Liver (tissue), 9 donors: Measurements from ENCODE around the gene PTPN14. TPM values are rescaled to one million over a fixed set of nuclear protein-coding genes. Genes with fewer than 3 reads are reported as not detected.

ENCODE experiments used
- DNase-seq: peaks from one replicate; pipeline ENCODE4 v3.0.0-alpha.2; 2017; ENCODE audit warnings: low spot score
- H3K27ac ChIP-seq, 2 donors: one replicate each; pipeline ENCODE4 v1.7.0; 2013; ENCODE audit warnings: inconsistent platforms in 2 of 2, low read length in 2 of 2, control low read depth in 1 of 2, low read depth in 1 of 2, mild to moderate bottlenecking in 1 of 2
- H3K27me3 ChIP-seq, 4 donors: one replicate each; pipeline versions ENCODE4 v1.6.1 to v1.7.0; 2013; ENCODE audit warnings: low read length in 3 of 4, inconsistent platforms in 1 of 4, mild to moderate bottlenecking in 1 of 4, moderate library complexity in 1 of 4; ENCODE audit not compliant: control insufficient read depth in 4 of 4, insufficient read depth in 4 of 4
- H3K36me3 ChIP-seq, 4 donors: one replicate each; pipeline versions ENCODE4 v1.6.1 to v1.7.0; 2013; ENCODE audit warnings: low read length in 3 of 4, mild to moderate bottlenecking in 3 of 4, low read depth in 1 of 4, moderate library complexity in 1 of 4; ENCODE audit not compliant: control insufficient read depth in 4 of 4, insufficient read depth in 3 of 4
- H3K4me1 ChIP-seq, 4 donors: one replicate each; pipeline versions ENCODE4 v1.6.1 to v1.7.0; 2013; ENCODE audit warnings: low read length in 3 of 4, mild to moderate bottlenecking in 3 of 4, moderate library complexity in 1 of 4; ENCODE audit not compliant: control insufficient read depth in 4 of 4, insufficient read depth in 4 of 4
- H3K4me3 ChIP-seq, 3 donors: one replicate each; pipeline versions ENCODE4 v1.6.1 to v1.7.0; 2013; ENCODE audit warnings: low read length in 3 of 3, control low read depth in 1 of 3, low read depth in 1 of 3, mild to moderate bottlenecking in 1 of 3
- H3K9ac ChIP-seq, 2 donors: one replicate each; pipeline ENCODE4 v1.7.0; 2013; ENCODE audit warnings: low read length in 2 of 2, mild to moderate bottlenecking in 2 of 2, moderate library complexity in 2 of 2, control low read depth in 1 of 2, low read depth in 1 of 2
- H3K9me3 ChIP-seq, 4 donors: one replicate each; pipeline versions ENCODE4 v1.6.1 to v1.7.0; 2013; ENCODE audit warnings: low read length in 3 of 4; ENCODE audit not compliant: control insufficient read depth in 4 of 4
- CTCF ChIP-seq: fragments of 150-350 bp; IDR thresholded peaks from 2 replicates; pipeline ENCODE4 v1.5.1; 2017; ENCODE audit warnings: improper control_type of control experiment, low read depth, low read length; ENCODE audit not compliant: missing input control
- EGR1 ChIP-seq, 2 donors: IDR thresholded peaks; 2 replicates each; pipeline ENCODE4 v1.6.1; 2016 to 2018; ENCODE audit warnings: antibody characterized with exemption in 2 of 2, low read depth in 2 of 2
- FOXA1 ChIP-seq: IDR thresholded peaks from 2 replicates; pipeline ENCODE4 v1.6.1; 2016; ENCODE audit warnings: antibody characterized with exemption
- FOXA2 ChIP-seq: IDR thresholded peaks from 2 replicates; pipeline ENCODE4 v1.6.1; 2016; ENCODE audit warnings: antibody characterized with exemption
- GABPA ChIP-seq, 2 donors: IDR thresholded peaks in 1 of 2; conservative IDR thresholded peaks in 1 of 2; 2 replicates each; pipeline ENCODE4 v1.6.1; 2016; ENCODE audit warnings: antibody characterized with exemption in 2 of 2, mild to moderate bottlenecking in 1 of 2, moderate library complexity in 1 of 2
- HNF4G ChIP-seq: IDR thresholded peaks from 2 replicates; pipeline ENCODE4 v1.6.1; 2016; ENCODE audit warnings: antibody characterized with exemption
- JUND ChIP-seq, 2 donors: IDR thresholded peaks; 2 replicates each; pipeline ENCODE4 v1.6.1; 2016; ENCODE audit warnings: antibody characterized with exemption in 2 of 2
- MAX ChIP-seq: IDR thresholded peaks from 2 replicates; pipeline ENCODE4 v1.6.1; 2016; ENCODE audit warnings: antibody characterized with exemption
- NR2F2 ChIP-seq: IDR thresholded peaks from 2 replicates; pipeline ENCODE4 v1.6.1; 2016; ENCODE audit warnings: antibody characterized with exemption
- RAD21 ChIP-seq, 2 donors: IDR thresholded peaks; 2 replicates each; pipeline ENCODE4 v1.6.1; 2016; ENCODE audit warnings: antibody characterized with exemption in 2 of 2, mild to moderate bottlenecking in 2 of 2
- REST ChIP-seq: IDR thresholded peaks from 2 replicates; pipeline ENCODE4 v1.6.1; 2016; ENCODE audit warnings: antibody characterized with exemption, mild to moderate bottlenecking
- RXRA ChIP-seq, 2 donors: IDR thresholded peaks; 2 replicates each; pipeline ENCODE4 v1.6.1; 2017 to 2018; ENCODE audit warnings: antibody characterized with exemption in 2 of 2, mild to moderate bottlenecking in 1 of 2
- SP1 ChIP-seq: IDR thresholded peaks from 2 replicates; pipeline ENCODE4 v1.6.1; 2018; ENCODE audit warnings: antibody characterized with exemption, mild to moderate bottlenecking
- TAF1 ChIP-seq: conservative IDR thresholded peaks from 2 replicates; pipeline ENCODE4 v1.6.1; 2016; ENCODE audit warnings: antibody characterized with exemption, mild to moderate bottlenecking
- YY1 ChIP-seq: IDR thresholded peaks from 2 replicates; pipeline ENCODE4 v1.6.1; 2016; ENCODE audit warnings: antibody characterized with exemption, mild to moderate bottlenecking
- ZBTB33 ChIP-seq: IDR thresholded peaks from 2 replicates; pipeline ENCODE4 v1.6.1; 2016; ENCODE audit warnings: antibody characterized with exemption
- WGBS: extraction: QIAGEN DNeasy Blood & Tissue Kit; methylation state at CpG from one replicate; pipeline ENCODE4 v1.1.7; 2013; 5-methylcytosine and 5-hydroxymethylcytosine counted together
- polyA plus RNA-seq, 2 donors: library from polyadenylated mRNA; stranded (reverse) in 1 of 2; unstranded in 1 of 2; fragments of 200-250 nt in 1 of 2; fragments of >200 nt in 1 of 2; fragmentation: Nextera tagmentation in 1 of 2; extraction: Ambion mirVana in 1 of 2; gene quantifications; one replicate each; pipeline versions ENCODE4 v1.2.1 to v1.2.3, GENCODE V29; 2013 to 2015
- total RNA-seq, 2 donors: library from RNA; depleted of rRNA; stranded (reverse); fragments of >200 nt; gene quantifications; one replicate each; pipeline ENCODE4 v1.2.3, GENCODE V29; 2014
- TF ChIP-seq, protein P1 (sequence below): IDR thresholded peaks from 2 replicates; pipeline ENCODE4 v1.6.1; 2016; ENCODE audit warnings: antibody characterized with exemption
- donor health status: healthy.
- donor health status: healthy.
- donor health status: healthy.
- donor health status: healthy.
- donor health status: healthy.

PTPN14 gene
- total and polyA plus RNA-seq, 4 donors, result 0.54 to 3.2 (median 1.5) TPM

GRCh38 chr1:214316593-214316992 is 234.8 kb downstream of the PTPN14 start (continued):
- TF ChIP-seq REST (peak; percentile 49), YY1 (peak; percentile 64), RAD21 (IDR thresholded peaks at IDR 0.05) (peak in 1 of 2 donors; percentile 24), MAX (peak; percentile 18), SP1 (peak; percentile 75), FOXA1 (peak; percentile 83)

DNA sequence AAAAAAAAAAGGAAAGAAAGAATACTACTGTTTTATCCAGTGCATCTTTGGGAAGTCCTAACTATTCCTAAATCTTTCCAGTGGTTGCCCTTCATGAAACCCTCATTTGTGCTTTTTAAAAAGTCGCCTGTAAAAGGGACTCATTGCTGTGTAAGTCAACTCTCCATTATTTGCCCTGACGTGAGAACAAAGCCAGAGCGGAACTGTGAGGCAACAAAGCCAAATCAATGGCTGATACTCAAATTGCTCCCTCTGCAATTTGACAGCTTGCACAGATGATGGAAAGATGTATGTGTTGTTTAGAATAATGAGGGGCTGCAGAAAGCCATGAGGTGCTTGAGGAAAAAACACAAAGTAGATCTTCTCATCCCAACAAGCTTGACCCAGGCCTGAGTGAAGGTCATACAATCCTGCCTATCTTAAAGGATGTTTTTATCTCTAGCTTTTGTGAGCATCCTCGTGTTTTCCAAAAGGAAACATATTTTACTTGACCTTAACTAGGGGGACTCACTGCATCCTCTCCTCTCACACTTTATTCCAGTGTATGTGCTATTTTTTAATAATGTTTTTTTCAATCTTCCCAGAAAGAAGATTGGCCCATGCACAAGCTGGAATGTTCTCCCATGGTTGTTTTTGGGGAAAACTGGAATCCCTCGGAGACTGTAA is 237.1 kb downstream of the PTPN14 start:
- TF ChIP-seq NR2F2 (peak; percentile 75), FOXA1 (no peak)
- Histone ChIP-seq H3K36me3 (peaks cover 0 to 3% (median 0%) of the 10 kb centered on the region in 4 donors), H3K27ac (no peak overlapping the region), H3K9me3 (no peaks in the 10 kb centered on the region), H3K9ac (no peak overlapping the region), H3K4me1 (peaks cover 0 to 46% (median 13%) of the 10 kb centered on the region in 4 donors), H3K4me3 (no peak overlapping the region), H3K27me3 (no peaks in the 10 kb centered on the region)
- no peak for DNase-seq
- WGBS, result 65% methylated on average over 5 of the region's 5 CpGs

- WGBS, result 50% methylated on average over 10 of the region's 10 CpGs
- Histone ChIP-seq H3K27me3 (no peaks in the 10 kb centered on the region), H3K9me3 (no peaks in the 10 kb centered on the region), H3K27ac (peak overlapping the region; percentile 71 to 76), H3K4me3 (no peak overlapping the region), H3K36me3 (no peaks in the 10 kb centered on the region), H3K4me1 (peaks cover 0 to 46% (median 13%) of the 10 kb centered on the region in 4 donors), H3K9ac (peak overlapping the region in 1 of 2 donors; percentile 30)
- peak; percentile 37 for DNase-seq
- TF ChIP-seq FOXA2 (peak; percentile 71), HNF4G (peak; percentile 75), RAD21 (IDR thresholded peaks at IDR 0.05) (peak; percentile 19 to 27), YY1 (peak; percentile 72), NR2F2 (no peak), JUND (IDR thresholded peaks at IDR 0.05) (peak; percentile 71 to 93), EGR1 (IDR thresholded peaks at IDR 0.05; ENCODE audit: low read depth in 2 of 2) (peak in 1 of 2 donors; percentile 24), MAX (peak; percentile 74), GABPA (IDR thresholded peaks at IDR 0.05 in 1 of 2, conservative IDR thresholded peaks at IDR 0.05 in 1 of 2) (no peak), SP1 (peak; percentile 91), CTCF (no peak), REST (peak; percentile 37), TAF1 (no peak), ZBTB33 (peak; percentile 78), RXRA (IDR thresholded peaks at IDR 0.05) (peak; percentile 85 to 96)
- TF ChIP-seq, protein P1, sequence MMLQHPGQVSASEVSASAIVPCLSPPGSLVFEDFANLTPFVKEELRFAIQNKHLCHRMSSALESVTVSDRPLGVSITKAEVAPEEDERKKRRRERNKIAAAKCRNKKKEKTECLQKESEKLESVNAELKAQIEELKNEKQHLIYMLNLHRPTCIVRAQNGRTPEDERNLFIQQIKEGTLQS, result peak; percentile 34
Measured at GRCh38 chr1:214312530-214313051, 238.8 kb downstream of the PTPN14 start.
